ENCODE measurements around the gene HPS4.

- TF ChIP-seq CTCF (conservative IDR thresholded peaks at IDR 0.05; ENCODE audit: low read depth, low read length): no peak
- no peak for TF ChIP-seq EZH2phosphoT487 (IDR thresholded peaks at IDR 0.05; ENCODE audit: borderline replicate concordance, low read length)
- TF ChIP-seq EZH2 (IDR thresholded peaks at IDR 0.05; ENCODE audit: low read length, unreplicated experiment): no peak
These were observed 44.2 kb upstream of the HPS4 start for GRCh38 chr22:26527574-26528465.

Data from PC-3 (cell line).